H1 (cell line): ENCODE data around the gene CAMKMT. TPM values are rescaled to one million over a fixed set of nuclear protein-coding genes. Genes with fewer than 3 reads are reported as not detected.

Source experiments
- JUND ChIP-seq: IDR thresholded peaks from 2 replicates; pipeline ENCODE4 v1.6.1; 2011; ENCODE audit warnings: mild to moderate bottlenecking, improper control_type of control experiment, low read length
- KDM1A ChIP-seq: fragments of 200-600, 300-600 bp; sonication (generic); IDR thresholded peaks from 2 replicates; pipeline ENCODE4 v1.7.1; 2016; ENCODE audit warnings: mild to moderate bottlenecking, low read length, borderline replicate concordance
- TBP ChIP-seq: IDR thresholded peaks from 2 replicates; pipeline ENCODE4 v1.6.1; 2011; ENCODE audit warnings: low read depth, low read length, improper control_type of control experiment
- polyA plus RNA-seq, 7 experiments: library from polyadenylated mRNA; depleted of rRNA in 3 of 7; stranded (reverse) in 5 of 7; unstranded in 2 of 7; fragments of >200 nt in 5 of 7; fragments of 200-250 nt in 2 of 7; gene quantifications; 1 replicate in 5 of 7; 2 replicates in 1 of 7; 4 replicates in 1 of 7; pipeline versions ENCODE4 v1.2.1 to v1.2.3, GENCODE V29; 2011 to 2013; ENCODE audit warnings: missing spikeins in 2 of 7, mixed read lengths in 2 of 7
- total RNA-seq: library from RNA; stranded (reverse); fragmentation: NEBNext Ultra II Directional; extraction: Animal tissue kit (Norgen Biotek cat#: 25700); gene quantifications from 2 replicates; pipeline ENCODE4 v1.2.1, GENCODE V29; 2021

Gene CAMKMT
- total and polyA plus RNA-seq, 2 of the 8 experiments (the other 6 are each of a cell fraction or from before 2014, with no cell fraction given), result 14.7 to 22.4 TPM

- no peak for TF ChIP-seq JUND
- TF ChIP-seq KDM1A, result no peak
- TF ChIP-seq TBP, result no peak
Observed at GRCh38 chr2:44347526-44347925, 14.2 kb upstream of the CAMKMT start (continued).
